ENCODE results near the gene PIK3CG.

PIK3CG gene

DNA sequence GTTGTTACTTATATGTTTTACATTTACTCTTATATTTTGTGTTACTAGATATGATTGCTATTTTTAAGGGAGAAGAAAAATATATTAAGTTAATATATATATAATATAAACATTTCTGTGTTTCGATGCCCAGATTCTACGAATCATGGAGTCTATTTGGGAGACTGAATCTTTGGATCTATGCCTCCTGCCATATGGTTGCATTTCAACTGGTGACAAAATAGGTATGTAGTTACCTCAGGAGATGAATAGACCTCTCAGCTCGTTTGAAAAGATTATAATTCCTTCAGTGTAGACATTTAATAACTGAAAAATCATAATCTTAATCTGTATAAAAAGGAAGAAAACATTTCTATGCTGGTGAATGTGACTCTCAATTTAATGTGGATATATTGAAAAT is 16.9 kb downstream of the PIK3CG start:
- TF ChIP-seq RARB (CRISPR knock-in tag; IDR thresholded peaks at IDR 0.05) = no peak
- TF ChIP-seq, protein P1, sequence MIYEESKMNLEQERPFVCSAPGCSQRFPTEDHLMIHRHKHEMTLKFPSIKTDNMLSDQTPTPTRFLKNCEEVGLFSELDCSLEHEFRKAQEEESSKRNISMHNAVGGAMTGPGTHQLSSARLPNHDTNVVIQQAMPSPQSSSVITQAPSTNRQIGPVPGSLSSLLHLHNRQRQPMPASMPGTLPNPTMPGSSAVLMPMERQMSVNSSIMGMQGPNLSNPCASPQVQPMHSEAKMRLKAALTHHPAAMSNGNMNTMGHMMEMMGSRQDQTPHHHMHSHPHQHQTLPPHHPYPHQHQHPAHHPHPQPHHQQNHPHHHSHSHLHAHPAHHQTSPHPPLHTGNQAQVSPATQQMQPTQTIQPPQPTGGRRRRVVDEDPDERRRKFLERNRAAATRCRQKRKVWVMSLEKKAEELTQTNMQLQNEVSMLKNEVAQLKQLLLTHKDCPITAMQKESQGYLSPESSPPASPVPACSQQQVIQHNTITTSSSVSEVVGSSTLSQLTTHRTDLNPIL (CRISPR knock-in tag; IDR thresholded peaks at IDR 0.05; ENCODE audit: low read depth) = no peak
- no peak for TF ChIP-seq ZNF565 (CRISPR knock-in tag; conservative IDR thresholded peaks at IDR 0.05; ENCODE audit: low read depth)
- TF ChIP-seq ARNTL (CRISPR knock-in tag; IDR thresholded peaks at IDR 0.05; ENCODE audit: borderline replicate concordance, low read depth) = no peak
- no peak for TF ChIP-seq TCF4 (CRISPR knock-in tag; IDR thresholded peaks at IDR 0.05; ENCODE audit: borderline replicate concordance)
- TF ChIP-seq GLIS3 (CRISPR knock-in tag; IDR thresholded peaks at IDR 0.05) = no peak
- no peak for TF ChIP-seq CSDC2 (CRISPR knock-in tag; IDR thresholded peaks at IDR 0.05)
- no peak for TF ChIP-seq ZFP3 (CRISPR knock-in tag; IDR thresholded peaks at IDR 0.05)
- no peak for TF ChIP-seq PPARA (CRISPR knock-in tag; IDR thresholded peaks at IDR 0.05; ENCODE audit: borderline replicate concordance)
- no peak for TF ChIP-seq ZC3H10 (CRISPR knock-in tag; IDR thresholded peaks at IDR 0.05)
- TF ChIP-seq, protein P2, sequence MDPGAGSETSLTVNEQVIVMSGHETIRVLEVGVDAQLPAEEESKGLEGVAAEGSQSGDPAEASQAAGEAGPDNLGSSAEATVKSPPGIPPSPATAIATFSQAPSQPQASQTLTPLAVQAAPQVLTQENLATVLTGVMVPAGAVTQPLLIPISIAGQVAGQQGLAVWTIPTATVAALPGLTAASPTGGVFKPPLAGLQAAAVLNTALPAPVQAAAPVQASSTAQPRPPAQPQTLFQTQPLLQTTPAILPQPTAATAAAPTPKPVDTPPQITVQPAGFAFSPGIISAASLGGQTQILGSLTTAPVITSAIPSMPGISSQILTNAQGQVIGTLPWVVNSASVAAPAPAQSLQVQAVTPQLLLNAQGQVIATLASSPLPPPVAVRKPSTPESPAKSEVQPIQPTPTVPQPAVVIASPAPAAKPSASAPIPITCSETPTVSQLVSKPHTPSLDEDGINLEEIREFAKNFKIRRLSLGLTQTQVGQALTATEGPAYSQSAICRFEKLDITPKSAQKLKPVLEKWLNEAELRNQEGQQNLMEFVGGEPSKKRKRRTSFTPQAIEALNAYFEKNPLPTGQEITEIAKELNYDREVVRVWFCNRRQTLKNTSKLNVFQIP (CRISPR knock-in tag; IDR thresholded peaks at IDR 0.05; ENCODE audit: borderline replicate concordance, low read depth) = no peak
- TF ChIP-seq, protein P3, sequence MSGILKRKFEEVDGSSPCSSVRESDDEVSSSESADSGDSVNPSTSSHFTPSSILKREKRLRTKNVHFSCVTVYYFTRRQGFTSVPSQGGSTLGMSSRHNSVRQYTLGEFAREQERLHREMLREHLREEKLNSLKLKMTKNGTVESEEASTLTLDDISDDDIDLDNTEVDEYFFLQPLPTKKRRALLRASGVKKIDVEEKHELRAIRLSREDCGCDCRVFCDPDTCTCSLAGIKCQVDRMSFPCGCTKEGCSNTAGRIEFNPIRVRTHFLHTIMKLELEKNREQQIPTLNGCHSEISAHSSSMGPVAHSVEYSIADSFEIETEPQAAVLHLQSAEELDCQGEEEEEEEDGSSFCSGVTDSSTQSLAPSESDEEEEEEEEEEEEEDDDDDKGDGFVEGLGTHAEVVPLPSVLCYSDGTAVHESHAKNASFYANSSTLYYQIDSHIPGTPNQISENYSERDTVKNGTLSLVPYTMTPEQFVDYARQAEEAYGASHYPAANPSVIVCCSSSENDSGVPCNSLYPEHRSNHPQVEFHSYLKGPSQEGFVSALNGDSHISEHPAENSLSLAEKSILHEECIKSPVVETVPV (CRISPR knock-in tag; IDR thresholded peaks at IDR 0.05) = no peak
- TF ChIP-seq ZNF8 (CRISPR knock-in tag; IDR thresholded peaks at IDR 0.05) = no peak
- no peak for ATAC-seq

DNA sequence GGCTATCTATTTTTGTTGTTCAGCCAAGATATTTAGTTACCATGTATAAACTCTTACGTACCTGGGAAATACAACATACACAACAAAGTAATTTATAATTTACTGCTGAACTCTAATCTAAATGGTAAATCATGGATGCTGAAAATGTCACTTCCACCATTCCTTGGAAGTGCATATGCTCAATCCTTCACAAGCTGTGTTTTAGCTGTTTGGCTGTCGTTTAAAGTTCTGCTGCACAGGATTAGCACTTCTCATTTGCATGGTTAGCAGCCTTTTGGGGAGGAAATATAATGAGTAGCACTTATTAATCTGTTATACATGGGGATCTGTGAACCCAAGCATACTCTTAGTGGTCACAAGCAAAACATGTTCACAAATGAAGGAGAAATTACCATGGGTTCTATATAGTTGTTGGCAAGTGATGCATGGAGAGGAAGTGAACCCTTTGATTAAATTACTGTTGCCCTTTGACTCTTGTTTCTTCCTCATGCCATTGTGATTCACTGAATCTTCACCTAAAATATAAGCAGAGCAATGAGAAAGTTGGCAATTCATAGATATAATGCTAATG is 18.5 kb downstream of the PIK3CG start:
- TF ChIP-seq ZNF8 (CRISPR knock-in tag; IDR thresholded peaks at IDR 0.05) = no peak
- TF ChIP-seq ZC3H10 (CRISPR knock-in tag; IDR thresholded peaks at IDR 0.05) = no peak
- TF ChIP-seq, protein P4, sequence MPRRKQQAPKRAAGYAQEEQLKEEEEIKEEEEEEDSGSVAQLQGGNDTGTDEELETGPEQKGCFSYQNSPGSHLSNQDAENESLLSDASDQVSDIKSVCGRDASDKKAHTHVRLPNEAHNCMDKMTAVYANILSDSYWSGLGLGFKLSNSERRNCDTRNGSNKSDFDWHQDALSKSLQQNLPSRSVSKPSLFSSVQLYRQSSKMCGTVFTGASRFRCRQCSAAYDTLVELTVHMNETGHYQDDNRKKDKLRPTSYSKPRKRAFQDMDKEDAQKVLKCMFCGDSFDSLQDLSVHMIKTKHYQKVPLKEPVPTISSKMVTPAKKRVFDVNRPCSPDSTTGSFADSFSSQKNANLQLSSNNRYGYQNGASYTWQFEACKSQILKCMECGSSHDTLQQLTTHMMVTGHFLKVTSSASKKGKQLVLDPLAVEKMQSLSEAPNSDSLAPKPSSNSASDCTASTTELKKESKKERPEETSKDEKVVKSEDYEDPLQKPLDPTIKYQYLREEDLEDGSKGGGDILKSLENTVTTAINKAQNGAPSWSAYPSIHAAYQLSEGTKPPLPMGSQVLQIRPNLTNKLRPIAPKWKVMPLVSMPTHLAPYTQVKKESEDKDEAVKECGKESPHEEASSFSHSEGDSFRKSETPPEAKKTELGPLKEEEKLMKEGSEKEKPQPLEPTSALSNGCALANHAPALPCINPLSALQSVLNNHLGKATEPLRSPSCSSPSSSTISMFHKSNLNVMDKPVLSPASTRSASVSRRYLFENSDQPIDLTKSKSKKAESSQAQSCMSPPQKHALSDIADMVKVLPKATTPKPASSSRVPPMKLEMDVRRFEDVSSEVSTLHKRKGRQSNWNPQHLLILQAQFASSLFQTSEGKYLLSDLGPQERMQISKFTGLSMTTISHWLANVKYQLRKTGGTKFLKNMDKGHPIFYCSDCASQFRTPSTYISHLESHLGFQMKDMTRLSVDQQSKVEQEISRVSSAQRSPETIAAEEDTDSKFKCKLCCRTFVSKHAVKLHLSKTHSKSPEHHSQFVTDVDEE (CRISPR knock-in tag; IDR thresholded peaks at IDR 0.05) = no peak
- no peak for TF ChIP-seq ZNF70 (CRISPR knock-in tag; IDR thresholded peaks at IDR 0.05)
- TF ChIP-seq, protein P1 (CRISPR knock-in tag; IDR thresholded peaks at IDR 0.05; ENCODE audit: low read depth) = no peak
- no peak for TF ChIP-seq ZNF565 (CRISPR knock-in tag; conservative IDR thresholded peaks at IDR 0.05; ENCODE audit: low read depth)
- ATAC-seq = no peak

DNA sequence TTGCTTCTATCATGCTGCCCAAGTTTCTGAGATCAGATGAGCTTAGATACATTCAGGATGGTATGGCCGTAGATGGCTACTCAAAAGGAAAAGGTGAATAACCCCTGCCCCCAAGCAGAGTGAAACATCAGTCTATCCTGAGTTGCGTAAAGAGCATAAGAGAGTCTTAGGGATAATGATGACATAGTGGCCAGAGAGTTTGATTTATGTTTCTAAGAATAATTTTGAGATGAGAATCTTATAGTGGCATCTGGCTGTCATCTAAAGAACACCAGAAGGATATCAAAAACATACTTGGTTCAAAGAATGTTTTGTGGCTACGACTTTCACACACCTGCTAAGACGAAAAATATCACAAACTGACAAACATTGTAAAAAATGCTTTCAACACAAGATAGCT is 20.6 kb downstream of the PIK3CG start:
- ATAC-seq = no peak

More for the DNA sequence above, 20.6 kb downstream of the PIK3CG start:
- no peak for TF ChIP-seq BACH2 (CRISPR knock-in tag; IDR thresholded peaks at IDR 0.05; ENCODE audit: borderline replicate concordance)
- TF ChIP-seq, protein P4 (CRISPR knock-in tag; IDR thresholded peaks at IDR 0.05) = no peak
